ENCODE results near the gene ZKSCAN3.
"Not testable (repeated sequence)": the region's sequence is repeated elsewhere in the genome, so short reads cannot be mapped to it uniquely, and the experiment has no call there.

The ZKSCAN3 gene

DNA sequence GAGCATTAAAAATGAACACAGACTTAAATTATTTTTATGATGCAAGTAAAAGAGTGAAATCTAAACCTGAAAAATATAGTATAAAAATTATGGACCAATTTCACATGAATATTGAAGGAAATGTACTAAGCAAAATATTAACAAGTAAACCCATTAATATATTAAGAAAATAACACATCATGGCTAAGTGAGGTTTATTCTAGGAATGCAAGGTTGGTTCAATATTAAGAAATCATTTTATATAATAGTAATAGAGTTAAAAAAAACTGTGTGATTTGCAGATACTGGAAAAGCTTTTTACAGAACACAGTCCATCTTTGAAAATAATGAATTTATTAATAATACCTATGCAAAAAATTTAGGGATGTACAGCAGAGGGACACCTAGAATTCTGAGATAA lies 28.9 kb downstream of the ZKSCAN3 start:
- DNase-seq, result no peak

DNA sequence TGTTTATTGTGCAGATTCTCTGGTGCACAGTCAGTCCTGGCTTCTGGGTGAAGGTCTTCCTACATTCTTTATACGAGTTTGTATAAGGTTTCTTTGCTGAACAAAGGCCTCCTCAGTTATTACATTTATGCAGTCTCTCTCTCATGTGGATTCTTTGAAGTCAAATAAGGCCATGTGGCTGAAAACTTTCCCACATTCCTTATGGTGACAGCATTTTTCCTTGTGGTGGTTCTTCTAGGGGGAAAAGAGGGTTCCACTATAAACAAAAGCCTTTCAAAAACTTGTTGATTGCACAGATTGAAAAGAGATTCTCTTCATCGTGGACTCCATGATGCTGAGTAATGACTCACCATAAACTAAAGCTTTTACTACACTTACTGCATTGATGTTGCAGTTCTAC lies 30.6 kb downstream of the ZKSCAN3 start:
- no peak for DNase-seq

DNA sequence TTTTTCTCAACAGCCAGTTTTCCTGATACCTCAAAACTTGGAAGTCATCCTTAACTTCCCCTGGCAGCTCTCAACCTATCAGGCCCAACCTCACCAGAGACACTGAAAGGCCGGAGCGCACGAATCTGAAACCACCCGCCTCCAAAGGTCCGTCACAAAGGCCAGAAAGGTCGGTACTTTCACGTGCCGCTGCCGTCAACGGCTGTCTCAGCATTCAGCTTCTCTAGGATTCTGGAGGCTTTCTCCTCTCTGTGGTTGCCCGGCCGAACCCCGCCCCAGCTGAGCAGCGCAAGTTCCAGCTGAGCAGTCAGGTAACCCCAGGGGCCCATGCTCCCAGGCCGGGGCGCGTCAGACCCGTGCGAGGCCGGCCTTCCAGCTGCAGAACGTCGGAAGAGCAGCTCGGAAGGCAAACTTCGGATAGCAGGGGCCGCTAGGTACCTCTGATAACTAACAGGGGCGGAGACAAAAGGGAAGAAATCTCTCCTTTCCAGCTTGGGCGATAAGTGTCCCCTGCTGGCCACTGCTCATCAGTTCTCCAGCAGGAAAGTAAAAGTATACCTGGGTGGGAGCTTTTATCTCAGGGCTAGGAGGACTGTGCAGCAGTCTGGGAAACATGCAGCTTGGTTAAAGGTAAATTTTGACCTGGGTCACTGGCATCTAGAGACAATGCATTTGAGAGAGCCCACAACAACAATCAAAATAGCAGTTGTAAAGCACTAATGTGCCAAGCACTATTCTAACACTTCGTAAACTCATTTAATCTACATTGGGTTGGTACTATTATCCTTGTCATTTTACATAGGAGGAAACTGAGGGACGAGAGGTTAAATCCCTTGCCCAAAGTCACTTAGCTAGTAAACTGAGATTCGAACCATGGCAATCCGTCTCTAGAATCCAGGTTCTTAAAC lies 33.7 kb downstream of the ZKSCAN3 start:
- peak; percentile 84 for DNase-seq

GRCh38 chr6:28384143-28384533 lies 34.4 kb downstream of the ZKSCAN3 start:
- DNase-seq, result no peak

- no peak for DNase-seq
These were observed 40.9 kb downstream of the ZKSCAN3 start for GRCh38 chr6:28390688-28391087.

DNA sequence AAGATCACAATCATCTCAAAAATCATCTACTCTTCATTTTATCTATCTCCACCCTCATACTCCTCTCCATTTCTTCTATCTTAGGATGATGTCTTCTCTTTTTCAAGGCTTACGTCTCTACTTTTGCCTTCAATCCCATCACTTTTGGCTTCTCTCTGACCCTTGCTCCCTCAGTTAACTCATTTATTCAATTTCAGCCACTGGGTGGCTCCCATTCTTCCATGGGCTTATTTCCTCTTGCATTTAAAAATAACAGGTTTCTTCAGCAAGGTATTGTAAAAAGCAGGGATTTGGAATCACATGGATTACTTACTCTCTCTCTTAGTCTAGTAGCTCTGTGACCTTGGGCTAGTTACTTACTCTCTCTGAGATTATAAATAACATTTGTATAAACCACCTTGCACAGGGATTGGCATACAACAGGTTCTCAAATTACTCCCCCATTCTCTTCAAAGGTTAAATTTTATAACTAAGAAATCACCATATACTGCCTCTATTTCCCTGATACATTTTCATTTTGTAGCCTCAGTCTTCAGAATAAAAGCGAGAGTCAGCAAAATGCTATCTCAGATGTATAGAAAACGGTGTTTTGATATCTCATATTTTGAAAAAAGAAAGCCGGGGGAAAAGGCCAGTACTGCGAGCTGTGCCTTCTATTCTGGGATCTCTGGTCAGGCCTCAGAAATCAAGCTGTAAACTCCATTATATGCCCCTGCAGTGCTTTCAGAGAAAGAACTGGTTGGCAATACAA lies 44.3 kb downstream of the ZKSCAN3 start:
- DNase-seq, result no peak

DNA sequence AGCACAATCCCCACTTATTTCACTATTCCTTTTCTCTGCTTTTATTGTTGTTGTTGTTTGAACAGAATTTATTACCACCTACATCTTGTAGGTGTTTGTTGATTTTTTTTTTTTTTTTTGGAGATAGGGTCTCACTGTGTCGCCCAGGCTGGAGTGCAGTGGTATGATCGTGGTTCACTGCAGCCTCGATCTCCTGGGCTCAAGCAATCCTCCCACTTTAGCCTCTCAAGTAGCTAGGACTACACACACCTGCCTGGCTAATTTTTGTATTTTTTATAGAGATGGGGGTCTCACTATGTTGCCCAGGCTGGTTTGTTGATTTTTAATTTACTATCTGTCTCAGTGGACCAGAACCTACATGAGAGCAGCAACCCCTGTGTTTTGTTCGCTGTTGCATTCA lies 46.2 kb downstream of the ZKSCAN3 start:
- no peak for DNase-seq

- peak; percentile 88 for DNase-seq
These were observed 49.8 kb downstream of the ZKSCAN3 start, which contains the start of gene ZSCAN12 for GRCh38 chr6:28399350-28400121. ZSCAN12 (minus strand) TSS chr6:28399747; CDS start chr6:28398405, 1,342 bp downstream.

GRCh38 chr6:28400122-28400451 lies 50.3 kb downstream of the ZKSCAN3 start:
- no peak for DNase-seq

- DNase-seq, result no peak
These were observed 51.4 kb downstream of the ZKSCAN3 start for GRCh38 chr6:28401172-28401571.

DNA sequence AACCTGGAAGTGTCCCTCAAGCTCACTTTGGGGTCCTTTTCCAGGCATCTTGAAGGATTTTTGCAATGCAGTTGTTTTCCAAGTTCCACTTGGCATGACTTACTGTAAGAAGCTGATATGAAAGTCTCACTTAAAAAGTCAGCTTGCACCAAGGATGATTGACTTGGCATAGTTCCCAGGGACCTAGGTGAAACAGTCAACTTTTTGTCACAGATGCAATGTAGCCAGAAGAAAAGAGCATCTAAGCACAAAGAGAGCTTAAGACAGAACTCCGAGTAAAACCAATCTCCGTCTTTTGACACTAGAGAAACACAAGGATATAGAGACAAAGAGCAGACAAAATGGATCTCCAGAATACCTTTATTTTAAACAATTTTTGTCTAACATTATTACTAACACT lies 52.5 kb downstream of the ZKSCAN3 start:
- no peak for DNase-seq

DNA sequence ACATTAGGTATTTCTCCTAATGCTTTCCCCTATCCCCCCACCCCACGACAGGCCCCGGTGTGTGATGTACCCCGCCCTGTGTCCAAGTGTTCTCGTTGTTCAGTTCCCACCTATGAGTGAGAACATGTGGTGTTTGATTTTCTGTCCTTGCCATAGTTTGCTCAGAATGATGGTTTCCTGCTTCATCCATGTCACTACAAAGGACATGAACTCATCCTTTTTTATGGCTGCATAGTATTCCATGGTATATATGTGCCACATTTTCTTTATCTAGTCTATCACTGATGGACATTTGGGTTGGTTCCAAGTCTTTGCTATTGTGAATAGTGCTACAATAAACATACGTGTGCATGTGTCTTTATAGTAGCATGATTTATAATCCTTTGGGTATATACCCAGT lies 54.2 kb downstream of the ZKSCAN3 start:
- not testable (repeated sequence) for DNase-seq

DNA sequence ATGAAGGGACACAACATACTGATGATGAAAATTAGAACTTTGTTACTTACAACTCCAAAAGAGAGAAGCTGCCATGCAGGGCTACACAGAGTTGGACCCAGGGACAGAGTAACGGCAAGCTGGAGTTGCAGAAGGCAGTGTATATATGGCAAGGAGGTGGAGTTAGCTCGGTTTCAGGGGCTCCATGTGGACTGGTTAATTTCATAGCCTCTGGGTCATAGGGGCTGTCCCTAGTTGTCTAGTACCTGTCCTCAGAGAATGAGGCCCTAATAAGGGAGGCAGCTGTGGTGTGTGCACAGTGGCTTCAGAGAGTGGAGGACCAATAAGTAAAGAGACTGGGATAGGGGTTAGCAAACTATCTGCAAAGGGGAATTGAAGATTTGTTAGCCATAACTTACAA lies 57.7 kb downstream of the ZKSCAN3 start:
- DNase-seq, result no peak

DNA sequence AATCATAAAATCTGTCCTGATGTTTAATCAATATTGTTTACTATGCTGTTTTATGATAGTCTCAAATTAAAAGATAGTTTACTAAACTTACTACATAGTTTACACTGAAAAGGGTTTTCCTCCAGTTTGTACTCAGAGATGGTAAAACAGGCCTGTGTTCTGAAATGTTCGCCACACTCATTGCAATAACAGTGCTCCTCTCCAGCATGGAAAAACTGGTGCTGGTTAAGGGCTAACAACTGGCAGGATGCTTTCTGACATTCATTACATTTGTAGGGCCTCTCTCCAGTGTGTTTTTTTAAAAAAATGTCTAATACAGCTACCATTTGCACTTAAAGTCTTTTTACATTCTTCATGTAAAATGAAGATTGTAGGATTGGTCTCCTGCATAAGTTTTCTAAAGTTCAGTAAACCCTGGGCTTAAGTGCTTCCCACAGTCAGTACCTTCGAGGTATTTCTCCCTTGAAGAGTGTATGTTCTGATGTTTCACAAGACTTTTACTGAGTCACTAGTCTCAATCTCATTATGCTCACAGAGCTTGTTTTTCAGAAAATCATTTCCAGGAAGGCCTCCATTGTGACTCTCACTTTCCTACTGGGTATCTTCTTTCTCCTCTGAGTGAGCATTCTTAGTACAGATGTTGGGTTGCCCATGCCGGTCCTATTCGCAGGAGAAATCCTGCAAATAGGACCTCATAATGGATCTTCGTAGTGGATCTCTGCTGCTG lies 58.5 kb downstream of the ZKSCAN3 start:
- no peak for DNase-seq

DNA sequence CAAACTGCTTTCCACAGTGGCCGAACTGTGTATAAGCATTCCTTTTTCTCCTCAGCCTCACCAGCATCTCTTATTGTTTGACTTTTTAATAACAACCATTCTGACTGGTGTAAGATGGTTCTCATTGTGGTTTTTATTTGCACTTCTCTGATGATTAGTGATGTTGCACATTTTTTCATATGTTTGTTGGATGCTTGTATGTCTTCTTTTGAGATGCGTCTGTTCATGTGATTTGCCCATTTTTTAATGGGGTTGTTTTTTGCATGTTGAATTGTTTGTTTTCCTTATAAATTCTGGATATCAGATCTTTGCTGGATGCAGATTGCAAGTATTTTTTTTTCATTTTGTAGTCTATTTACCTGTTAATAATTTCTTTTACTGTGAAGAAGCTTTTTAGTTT lies 61.0 kb downstream of the ZKSCAN3 start:
- DNase-seq, result no peak

- no peak for DNase-seq
These were observed 63.9 kb downstream of the ZKSCAN3 start for GRCh38 chr6:28413681-28414080.

Measured in left hindlimb (tissue), 1 donor.